HL-60/S4 (cell line): ENCODE results near the gene SLC27A6.

Source experiments
- in situ Hi-C: fragments of 300-500 bp; cut with MboI; formaldehyde crosslinking; loops from 2 replicates; pipeline ENCODE4 v1.14.3; 2022; ENCODE audit warnings: low sequenced_read_pairs

Gene SLC27A6

GRCh38 chr5:129063483-129064113, 98.3 kb downstream of the SLC27A6 start:
- in situ Hi-C loops, result no loop called here

DNA sequence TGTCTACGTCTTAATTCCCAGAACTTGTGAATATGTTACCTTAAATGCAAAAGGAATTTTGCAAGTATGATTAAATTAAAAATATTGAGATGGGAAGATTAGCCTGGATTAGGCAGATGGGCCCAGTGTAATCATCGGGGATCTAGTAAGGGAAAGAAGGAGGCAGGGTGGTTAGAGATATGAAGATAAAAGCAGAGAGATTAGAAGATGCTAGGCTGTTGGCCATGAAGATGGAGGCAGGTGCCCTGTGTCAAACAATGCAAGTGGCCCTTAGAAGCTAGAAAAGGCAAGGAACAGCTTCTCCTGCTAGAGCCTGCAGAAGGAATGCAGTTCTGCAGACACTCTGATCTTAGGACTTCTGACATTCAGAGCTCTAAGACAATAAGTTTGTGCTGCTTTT, 100.4 kb downstream of the SLC27A6 start:
- in situ Hi-C loops, result no loop called here

DNA sequence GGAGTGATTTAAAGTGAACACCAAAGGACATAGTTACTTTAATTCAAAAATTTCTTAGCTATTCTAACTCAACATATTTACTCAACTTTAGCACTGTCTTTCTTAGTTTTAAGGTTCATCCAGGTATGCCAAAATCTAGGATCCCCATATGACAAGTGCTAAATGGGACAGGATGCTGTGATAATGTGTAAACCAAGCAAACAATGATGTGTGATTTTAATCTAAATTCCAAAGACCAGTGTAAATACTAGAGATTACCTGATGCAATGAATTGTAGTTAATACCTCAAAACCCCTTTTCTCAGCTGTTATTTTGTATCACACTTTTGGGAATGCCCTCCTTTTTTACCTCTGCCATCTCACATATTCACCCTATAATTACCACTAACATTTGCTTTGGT, 102.5 kb downstream of the SLC27A6 start:
- in situ Hi-C loops, result no loop called here

- in situ Hi-C loops, result no loop called here
Observed at GRCh38 chr5:129069292-129069691, 104.0 kb downstream of the SLC27A6 start.

- in situ Hi-C loops, result no loop called here
Observed at GRCh38 chr5:129073111-129073510, 107.8 kb downstream of the SLC27A6 start.

DNA sequence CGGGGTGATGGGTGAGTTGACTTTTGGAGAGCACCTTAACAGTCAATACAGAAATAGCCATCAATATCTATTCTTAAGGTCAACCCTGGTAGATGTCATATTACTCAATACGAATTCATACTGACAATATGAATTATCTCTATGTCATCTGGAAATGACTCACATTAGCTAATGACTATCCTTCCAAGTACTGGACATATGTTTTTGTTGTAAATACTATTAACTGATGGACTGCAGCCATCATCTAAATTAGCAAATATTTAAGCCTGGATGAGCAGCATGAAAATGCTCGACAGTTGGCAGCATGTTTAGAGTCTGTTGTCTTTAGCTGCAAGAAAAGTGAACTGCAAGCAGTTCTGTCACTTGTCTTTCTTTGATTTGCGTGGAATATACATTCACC, 109.6 kb downstream of the SLC27A6 start:
- in situ Hi-C loops, result no loop called here

- in situ Hi-C loops, result no loop called here
Observed at GRCh38 chr5:129077433-129078075, 112.3 kb downstream of the SLC27A6 start.

- in situ Hi-C loops, result no loop called here
Observed at GRCh38 chr5:129078247-129078646, 113.0 kb downstream of the SLC27A6 start.

DNA sequence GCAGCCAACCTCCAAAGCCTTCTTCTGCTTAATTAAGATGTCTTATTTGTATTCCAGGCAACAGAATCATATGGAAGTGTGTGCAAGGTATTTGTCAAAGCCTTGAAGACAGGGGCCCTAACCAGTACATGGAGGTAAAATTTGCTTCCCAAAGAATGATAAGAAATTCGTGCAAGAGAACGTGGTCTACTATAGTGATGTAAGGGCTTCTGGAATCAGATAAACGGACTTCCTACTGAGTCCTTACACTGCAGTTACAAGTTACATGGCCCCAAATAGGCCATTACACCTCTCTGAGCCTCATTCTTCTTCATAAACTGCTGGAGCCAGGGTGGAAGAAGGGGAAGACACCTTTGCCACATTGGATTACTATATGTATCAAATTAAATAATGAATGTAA, 113.4 kb downstream of the SLC27A6 start:
- in situ Hi-C loops, result no loop called here

DNA sequence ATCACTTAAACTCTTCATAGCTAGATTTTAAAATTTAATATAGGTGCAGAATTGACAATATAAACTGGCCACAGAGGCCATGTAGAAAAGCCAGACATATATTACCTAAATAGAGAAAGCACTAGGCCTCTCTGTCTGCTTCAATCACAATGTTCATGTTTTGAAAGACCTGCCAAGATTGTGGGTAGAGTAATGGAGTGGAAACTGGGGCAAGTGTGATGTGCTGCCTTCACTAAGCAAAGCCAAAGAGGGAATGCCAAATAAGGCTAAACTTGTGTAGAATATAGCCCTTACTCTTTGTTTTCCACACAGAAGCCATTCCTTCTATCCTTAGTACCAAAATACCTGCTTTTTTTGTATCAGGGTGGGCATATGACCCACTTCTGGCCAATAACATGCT, 114.2 kb downstream of the SLC27A6 start:
- in situ Hi-C loops, result no loop called here

DNA sequence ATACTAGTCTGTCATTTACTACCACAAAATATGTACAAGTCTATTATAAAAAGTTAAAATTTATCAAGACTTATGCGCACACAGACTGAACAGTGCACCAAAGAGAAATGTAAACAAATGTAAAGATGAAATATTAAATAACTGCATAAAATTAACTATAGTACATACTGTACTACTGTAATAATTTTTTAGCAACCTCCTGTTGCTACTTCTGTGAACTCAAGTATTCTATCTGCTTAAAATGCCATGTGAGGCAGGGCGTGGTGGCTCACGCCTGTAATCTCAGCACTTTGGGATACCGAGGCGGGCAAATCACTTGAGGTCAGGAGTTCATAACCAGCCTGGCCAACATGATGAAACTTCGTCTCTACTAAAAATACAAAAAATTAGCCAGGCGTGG, 115.5 kb downstream of the SLC27A6 start:
- in situ Hi-C loops, result no loop called here

GRCh38 chr5:129082225-129083136, 117.2 kb downstream of the SLC27A6 start:
- in situ Hi-C loops, result no loop called here
